Measurements from ENCODE around the gene ZGRF1.
A peak's percentile ranks its signal among the peaks of the same experiment; 100 is the strongest.
"Not testable (repeated sequence)": the region's sequence is repeated elsewhere in the genome, so short reads cannot be mapped to it uniquely, and the experiment has no call there.

Gene ZGRF1

GRCh38 chr4:112515198-112516065, 121.3 kb downstream of the ZGRF1 start:
- DNase-seq: peak; percentile 47

GRCh38 chr4:112514647-112515197, 122.0 kb downstream of the ZGRF1 start:
- no peak for DNase-seq

GRCh38 chr4:112513971-112514646, 122.6 kb downstream of the ZGRF1 start:
- DNase-seq: no peak

GRCh38 chr4:112511803-112512118, 124.9 kb downstream of the ZGRF1 start:
- no peak for DNase-seq

GRCh38 chr4:112511093-112511802, 125.5 kb downstream of the ZGRF1 start:
- DNase-seq: no peak

GRCh38 chr4:112510291-112511092, 126.2 kb downstream of the ZGRF1 start:
- no peak for DNase-seq

GRCh38 chr4:112509243-112510141, 127.2 kb downstream of the ZGRF1 start:
- DNase-seq: no peak

- DNase-seq: no peak
Measured at GRCh38 chr4:112508356-112508755, 128.4 kb downstream of the ZGRF1 start.

GRCh38 chr4:112504807-112505206, 131.9 kb downstream of the ZGRF1 start:
- DNase-seq: no peak

- no peak for DNase-seq
Measured at GRCh38 chr4:112502871-112503270, 133.8 kb downstream of the ZGRF1 start.

- no peak for DNase-seq
Measured at GRCh38 chr4:112492321-112492720, 144.4 kb downstream of the ZGRF1 start.

- not testable (repeated sequence) for DNase-seq
Measured at GRCh38 chr4:112490808-112491207, 145.9 kb downstream of the ZGRF1 start.

Data from activated CD4-positive, alpha-beta T cell treated with anti-CD3 and anti-CD28 coated beads, Interleukin-2, amount 50 U/mL, for 16 hours (primary cell).